WERI-Rb-1 (cell line): ENCODE data around the gene RCN2.

Experiments
- DNase-seq: peaks from one replicate; pipeline ENCODE4 v3.0.0-alpha.2; 2020
- H3K27ac ChIP-seq: fragments of 250-450 bp; sonication (Bioruptor Pico); 2 replicates; pipeline ENCODE4 v1.5.1; 2020; ENCODE audit warnings: mild to moderate bottlenecking, moderate library complexity
- H3K27me3 ChIP-seq: fragments of 250-450 bp; sonication (Bioruptor Pico); 2 replicates; pipeline ENCODE4 v1.5.1; 2021; ENCODE audit warnings: mild to moderate bottlenecking, low read depth, moderate library complexity; ENCODE audit not compliant: insufficient read depth, severe bottlenecking
- H3K36me3 ChIP-seq: fragments of 250-450 bp; sonication (Bioruptor Pico); 2 replicates; pipeline ENCODE4 v1.5.1; 2020; ENCODE audit warnings: mild to moderate bottlenecking, moderate library complexity
- H3K4me3 ChIP-seq: 2 replicates; pipeline ENCODE4 v1.5.1; 2011; ENCODE audit warnings: low read depth, mild to moderate bottlenecking, control low read depth, low read length
- H3K9me3 ChIP-seq: fragments of 250-450 bp; sonication (Bioruptor Pico); 2 replicates; pipeline ENCODE4 v1.5.1; 2021; ENCODE audit warnings: mild to moderate bottlenecking, moderate library complexity; ENCODE audit not compliant: severe bottlenecking
- TF ChIP-seq, protein P1 (sequence below): IDR thresholded peaks from 2 replicates; pipeline ENCODE4 v1.5.1; 2011; ENCODE audit warnings: low read depth, mild to moderate bottlenecking, control low read depth, inconsistent platforms, low read length

RCN2 gene

DNA sequence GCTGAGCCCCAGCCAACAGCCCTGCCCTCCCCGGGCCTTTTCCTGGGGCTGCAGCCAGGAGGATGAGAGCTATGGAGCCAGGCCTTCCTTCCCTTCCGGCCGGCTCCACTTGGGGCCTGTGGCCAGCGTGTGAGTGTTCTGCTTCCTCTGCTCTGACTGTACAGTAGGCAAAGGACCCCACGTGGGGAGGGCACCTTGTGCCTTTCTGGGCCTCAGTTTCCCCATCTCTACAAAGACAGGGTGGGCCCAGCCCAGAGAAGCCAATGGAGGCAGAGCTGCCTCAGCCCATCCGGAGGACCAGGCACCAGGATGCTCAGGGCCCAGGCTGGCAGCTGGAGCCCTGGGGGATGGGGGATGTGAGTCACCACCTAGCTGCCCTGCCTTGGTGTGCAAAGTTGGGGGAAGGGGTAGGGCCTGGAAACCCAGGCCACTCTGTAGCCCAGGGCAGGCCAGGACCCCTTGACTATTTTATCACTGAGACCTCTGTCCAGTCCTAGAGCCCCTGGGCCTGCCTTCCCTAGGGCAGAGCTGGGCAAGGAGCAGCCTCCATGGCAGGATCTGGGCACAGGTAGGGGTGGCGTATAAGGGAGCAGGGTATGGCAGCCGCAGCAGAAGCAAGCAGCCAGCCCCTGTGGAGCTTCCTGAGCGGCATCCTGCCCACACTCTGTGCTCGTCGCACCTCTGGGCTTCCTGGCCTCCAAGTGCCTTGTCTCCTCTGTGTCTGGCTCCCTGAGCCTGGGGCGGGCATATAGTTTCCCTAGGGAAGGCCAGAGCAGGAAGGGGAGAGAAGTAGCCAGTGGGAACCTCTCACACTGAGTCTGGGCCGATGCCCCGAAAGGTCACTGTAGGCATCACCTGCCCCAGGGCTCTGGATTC lies 65.2 kb downstream of the RCN2 start:
- no peak overlapping the region for H3K27ac ChIP-seq
- TF ChIP-seq, protein P1, sequence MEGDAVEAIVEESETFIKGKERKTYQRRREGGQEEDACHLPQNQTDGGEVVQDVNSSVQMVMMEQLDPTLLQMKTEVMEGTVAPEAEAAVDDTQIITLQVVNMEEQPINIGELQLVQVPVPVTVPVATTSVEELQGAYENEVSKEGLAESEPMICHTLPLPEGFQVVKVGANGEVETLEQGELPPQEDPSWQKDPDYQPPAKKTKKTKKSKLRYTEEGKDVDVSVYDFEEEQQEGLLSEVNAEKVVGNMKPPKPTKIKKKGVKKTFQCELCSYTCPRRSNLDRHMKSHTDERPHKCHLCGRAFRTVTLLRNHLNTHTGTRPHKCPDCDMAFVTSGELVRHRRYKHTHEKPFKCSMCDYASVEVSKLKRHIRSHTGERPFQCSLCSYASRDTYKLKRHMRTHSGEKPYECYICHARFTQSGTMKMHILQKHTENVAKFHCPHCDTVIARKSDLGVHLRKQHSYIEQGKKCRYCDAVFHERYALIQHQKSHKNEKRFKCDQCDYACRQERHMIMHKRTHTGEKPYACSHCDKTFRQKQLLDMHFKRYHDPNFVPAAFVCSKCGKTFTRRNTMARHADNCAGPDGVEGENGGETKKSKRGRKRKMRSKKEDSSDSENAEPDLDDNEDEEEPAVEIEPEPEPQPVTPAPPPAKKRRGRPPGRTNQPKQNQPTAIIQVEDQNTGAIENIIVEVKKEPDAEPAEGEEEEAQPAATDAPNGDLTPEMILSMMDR = no peak
- H3K36me3 ChIP-seq = no peaks in the 10 kb centered on the region
- no peaks in the 10 kb centered on the region for H3K27me3 ChIP-seq
- H3K9me3 ChIP-seq = no peaks in the 10 kb centered on the region
- H3K4me3 ChIP-seq = no peak overlapping the region
- DNase-seq = no peak

DNA sequence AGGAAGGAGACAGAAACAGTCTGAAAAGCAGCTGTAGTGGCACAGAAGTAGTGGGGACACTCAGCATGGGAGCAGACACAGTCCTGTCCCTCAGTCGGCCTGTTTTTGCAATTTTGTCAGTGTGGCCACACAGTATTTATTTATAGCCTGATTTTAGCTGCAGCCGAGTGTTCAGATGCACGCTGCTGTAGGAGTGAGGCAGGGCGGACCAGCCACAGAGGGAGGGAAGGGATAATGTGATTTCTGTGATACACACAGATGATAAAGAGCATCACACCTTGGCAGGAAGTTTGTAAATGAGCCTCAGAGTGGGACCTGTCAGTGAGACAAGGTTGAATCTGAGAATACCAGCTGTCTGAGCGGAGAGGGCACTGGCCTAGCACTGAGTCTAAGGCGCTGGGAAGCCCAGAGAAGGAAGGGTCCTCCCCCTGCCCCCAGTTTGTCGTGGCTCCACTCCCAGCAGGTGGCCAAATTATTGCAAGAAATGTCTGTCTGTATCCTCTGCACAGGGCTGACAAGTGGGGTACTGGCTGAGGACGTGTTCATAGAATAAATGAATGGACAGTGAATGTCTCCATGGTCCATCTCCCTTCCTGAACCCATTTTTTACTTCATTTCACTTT lies 67.2 kb downstream of the RCN2 start:
- Histone ChIP-seq H3K9me3 (no peaks in the 10 kb centered on the region), H3K27ac (no peak overlapping the region), H3K36me3 (no peaks in the 10 kb centered on the region), H3K4me3 (no peak overlapping the region), H3K27me3 (no peaks in the 10 kb centered on the region)
- no peak for DNase-seq
- TF ChIP-seq, protein P1 = no peak

DNA sequence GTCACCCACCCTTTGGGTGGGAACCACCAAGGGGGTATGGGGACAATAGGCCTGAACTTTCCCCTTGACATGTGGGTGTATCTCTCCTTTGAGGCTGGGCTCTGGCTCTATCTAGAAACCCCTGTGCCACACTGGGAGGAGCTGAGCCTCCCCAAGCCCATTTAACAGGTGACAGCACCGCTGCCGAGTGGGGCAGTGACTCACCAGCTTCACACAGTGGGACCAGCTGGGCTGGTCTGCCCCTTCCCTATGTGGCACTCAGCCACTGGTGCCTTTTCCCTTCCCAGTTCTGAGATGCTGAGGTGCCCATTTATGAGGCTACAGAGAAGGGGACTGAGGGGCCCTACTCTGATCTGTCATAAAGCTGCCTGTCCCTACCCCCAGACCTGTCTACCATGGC lies 68.4 kb downstream of the RCN2 start:
- TF ChIP-seq, protein P1 = no peak
- H3K27me3 ChIP-seq = no peaks in the 10 kb centered on the region
- no peak for DNase-seq
- no peak overlapping the region for H3K4me3 ChIP-seq
- no peaks in the 10 kb centered on the region for H3K36me3 ChIP-seq
- no peak overlapping the region for H3K27ac ChIP-seq
- no peaks in the 10 kb centered on the region for H3K9me3 ChIP-seq

DNA sequence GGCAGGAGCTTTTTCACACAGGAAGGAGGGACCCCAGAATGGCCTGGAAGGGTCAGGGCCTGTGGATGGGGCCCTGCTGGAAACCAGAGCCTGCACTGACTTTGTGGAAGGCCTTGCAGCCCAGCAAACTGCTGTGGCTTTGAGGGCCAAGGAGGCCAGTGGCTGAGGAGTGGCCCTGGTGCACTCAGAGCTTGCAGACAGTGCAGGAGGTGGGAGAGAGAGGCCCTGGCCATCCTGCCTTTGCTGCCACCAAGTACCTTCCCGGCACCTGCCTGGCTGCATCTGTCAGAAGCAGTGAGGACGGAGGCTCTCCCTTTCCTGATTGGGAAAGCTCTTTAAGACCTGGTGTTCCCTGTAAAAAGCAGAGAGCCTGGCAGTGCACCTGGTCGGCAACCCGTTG lies 69.8 kb downstream of the RCN2 start:
- TF ChIP-seq, protein P1 = no peak
- H3K36me3 ChIP-seq = no peaks in the 10 kb centered on the region
- no peak for DNase-seq
- H3K27ac ChIP-seq = no peak overlapping the region
- no peaks in the 10 kb centered on the region for H3K9me3 ChIP-seq
- H3K4me3 ChIP-seq = no peak overlapping the region
- no peaks in the 10 kb centered on the region for H3K27me3 ChIP-seq

DNA sequence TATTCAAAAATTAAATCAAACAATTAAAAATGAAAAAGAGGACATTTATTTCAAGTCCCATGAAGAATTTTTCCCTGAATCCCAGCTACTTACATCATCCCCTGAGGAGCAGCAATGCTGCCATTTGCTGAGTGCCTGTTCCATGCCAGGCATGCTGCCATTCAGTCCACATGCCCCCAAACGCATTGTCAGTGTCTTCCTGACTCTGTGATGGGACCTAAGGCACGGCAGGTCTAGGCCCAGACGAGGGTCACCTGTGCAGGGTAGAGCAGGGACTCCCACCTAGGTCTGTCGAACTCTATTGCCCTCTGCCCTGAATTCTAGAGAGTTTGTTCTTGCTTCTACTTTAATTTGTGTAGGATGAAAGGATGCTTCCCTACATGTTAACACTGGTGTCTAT lies 70.4 kb downstream of the RCN2 start:
- TF ChIP-seq, protein P1 = no peak
- no peaks in the 10 kb centered on the region for H3K27me3 ChIP-seq
- no peak overlapping the region for H3K27ac ChIP-seq
- no peaks in the 10 kb centered on the region for H3K9me3 ChIP-seq
- H3K36me3 ChIP-seq = no peaks in the 10 kb centered on the region
- no peak for DNase-seq
- no peak overlapping the region for H3K4me3 ChIP-seq
